ENCODE measurements around the gene DUSP19.
A peak's percentile ranks its signal among the peaks of the same experiment; 100 is the strongest.

DUSP19 gene

DNA sequence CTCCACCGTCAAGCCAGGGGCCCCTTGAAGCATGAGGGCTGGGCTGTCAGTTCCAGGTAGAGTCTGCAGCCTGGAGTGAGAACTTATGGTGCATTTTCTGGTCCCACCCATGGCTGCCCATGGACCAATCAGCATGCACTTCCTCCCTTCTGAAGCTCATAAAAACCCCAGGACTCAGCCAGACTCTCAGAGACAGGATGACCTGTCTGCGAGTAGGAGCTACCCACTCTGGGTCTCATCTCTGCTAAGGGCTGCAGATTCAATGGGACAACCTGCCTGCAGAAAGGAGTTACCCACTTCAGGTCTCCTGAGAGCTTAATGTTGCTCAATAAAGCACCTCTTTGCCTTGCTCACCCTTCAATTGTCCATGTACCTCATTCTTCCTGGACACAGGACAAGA is 9.4 kb upstream of the DUSP19 start:
- no CpG with 5 or more reads among the region's 2 CpGs for WGBS, 2 donors (ENCODE audit: extremely low coverage in 2 of 2, insufficient read length in 2 of 2, insufficient replicate concordance in 1 of 2)
- Histone ChIP-seq H3K23ac (ENCODE audit: low read depth, low read length, poor library complexity) (no peak overlapping the region), H2BK12ac (ENCODE audit: low read length) (no peak overlapping the region), H2BK120ac (ENCODE audit: low read depth, low read length) (no peak overlapping the region), H3K9me3 (replicated peaks in 1 of 2; ENCODE audit: control insufficient read depth in 2 of 2, insufficient read depth in 1 of 2, low read depth in 1 of 2, low read length in 2 of 2) (peaks cover 12 to 15% of the 10 kb centered on the region in 2 donors), H2BK15ac (ENCODE audit: low read length) (no peak overlapping the region), H2AK5ac (ENCODE audit: low read depth, low read length) (no peak overlapping the region), H2AFZ (ENCODE audit: low read length) (no peak overlapping the region), H4K91ac (ENCODE audit: low read depth, low read length, poor library complexity) (no peak overlapping the region), H3K4me1 (ENCODE audit: control insufficient read depth in 2 of 2, insufficient read depth in 1 of 2, low read depth in 1 of 2, low read length in 2 of 2) (no peaks in the 10 kb centered on the region), H3K9ac (ENCODE audit: low read depth, low read length, poor library complexity) (no peak overlapping the region), H3K4me3 (ENCODE audit: low read length in 2 of 2) (no peak overlapping the region), H3K36me3 (replicated peaks in 1 of 2; ENCODE audit: control insufficient read depth in 2 of 2, insufficient read depth in 2 of 2, low read length in 2 of 2) (no peaks in the 10 kb centered on the region), H3K27me3 (ENCODE audit: control insufficient read depth in 3 of 3, insufficient read depth in 3 of 3, low read depth in 1 of 3, low read length in 3 of 3) (peaks cover 0 to 4% (median 0%) of the 10 kb centered on the region in 3 experiments), H3K14ac (ENCODE audit: low read length) (no peak overlapping the region), H3K4me2 (ENCODE audit: insufficient read depth, low read length, poor library complexity, severe bottlenecking) (no peak overlapping the region), H3K4ac (ENCODE audit: low read length) (no peak overlapping the region), H3K79me1 (ENCODE audit: low read depth, low read length) (peaks cover 3% of the 10 kb centered on the region), H2BK5ac (ENCODE audit: low read length) (no peak overlapping the region), H4K8ac (ENCODE audit: low read depth, low read length) (no peak overlapping the region), H3K27ac (replicated peaks; ENCODE audit: low read length) (no peak overlapping the region), H3K18ac (ENCODE audit: low read length) (no peak overlapping the region)
- no peak for DNase-seq (ENCODE audit: low spot score)

- peak overlapping the region; percentile 70 for H3K9ac ChIP-seq (ENCODE audit: low read depth, low read length, poor library complexity)
- WGBS, 2 donors (ENCODE audit: extremely low coverage in 2 of 2, insufficient read length in 2 of 2, insufficient replicate concordance in 1 of 2): no CpG with 5 or more reads among the region's 34 CpGs
- H3K4me1 ChIP-seq (ENCODE audit: control insufficient read depth in 2 of 2, insufficient read depth in 1 of 2, low read depth in 1 of 2, low read length in 2 of 2): no peaks in the 10 kb centered on the region
- H3K4me2 ChIP-seq (ENCODE audit: insufficient read depth, low read length, poor library complexity, severe bottlenecking): no peak overlapping the region
- peaks cover 12 to 15% of the 10 kb centered on the region in 2 donors for H3K9me3 ChIP-seq (replicated peaks in 1 of 2; ENCODE audit: control insufficient read depth in 2 of 2, insufficient read depth in 1 of 2, low read depth in 1 of 2, low read length in 2 of 2)
- H3K4me3 ChIP-seq (ENCODE audit: low read length in 2 of 2): no peak overlapping the region
- no peak overlapping the region for H2BK120ac ChIP-seq (ENCODE audit: low read depth, low read length)
- no peak overlapping the region for H3K23ac ChIP-seq (ENCODE audit: low read depth, low read length, poor library complexity)
- H4K8ac ChIP-seq (ENCODE audit: low read depth, low read length): peak overlapping the region; percentile 96
- H3K27me3 ChIP-seq (ENCODE audit: control insufficient read depth in 3 of 3, insufficient read depth in 3 of 3, low read depth in 1 of 3, low read length in 3 of 3): peaks cover 0 to 16% (median 0%) of the 10 kb centered on the region in 3 experiments
- H4K91ac ChIP-seq (ENCODE audit: low read depth, low read length, poor library complexity): peak overlapping the region; percentile 72
- peak overlapping the region; percentile 89 for H3K18ac ChIP-seq (ENCODE audit: low read length)
- DNase-seq (ENCODE audit: low spot score): no peak
- no peak overlapping the region for H2BK12ac ChIP-seq (ENCODE audit: low read length)
- H3K14ac ChIP-seq (ENCODE audit: low read length): no peak overlapping the region
- H2AK5ac ChIP-seq (ENCODE audit: low read depth, low read length): no peak overlapping the region
- H2BK15ac ChIP-seq (ENCODE audit: low read length): peak overlapping the region; percentile 1
- no peak overlapping the region for H3K27ac ChIP-seq (replicated peaks; ENCODE audit: low read length)
- H3K36me3 ChIP-seq (replicated peaks in 1 of 2; ENCODE audit: control insufficient read depth in 2 of 2, insufficient read depth in 2 of 2, low read length in 2 of 2): no peaks in the 10 kb centered on the region
- H3K4ac ChIP-seq (ENCODE audit: low read length): no peak overlapping the region
- H2BK5ac ChIP-seq (ENCODE audit: low read length): no peak overlapping the region
- H2AFZ ChIP-seq (ENCODE audit: low read length): peak overlapping the region; percentile 70
- H3K79me1 ChIP-seq (ENCODE audit: low read depth, low read length): peaks cover 3% of the 10 kb centered on the region
These were observed 7.4 kb upstream of the DUSP19 start for GRCh38 chr2:183070942-183071844.

GRCh38 chr2:183072177-183072576 is 6.4 kb upstream of the DUSP19 start:
- Histone ChIP-seq H3K79me1 (ENCODE audit: low read depth, low read length) (peaks cover 3% of the 10 kb centered on the region), H2BK12ac (ENCODE audit: low read length) (no peak overlapping the region), H3K4ac (ENCODE audit: low read length) (no peak overlapping the region), H2AK5ac (ENCODE audit: low read depth, low read length) (no peak overlapping the region), H3K4me3 (ENCODE audit: low read length in 2 of 2) (no peak overlapping the region), H3K36me3 (replicated peaks in 1 of 2; ENCODE audit: control insufficient read depth in 2 of 2, insufficient read depth in 2 of 2, low read length in 2 of 2) (no peaks in the 10 kb centered on the region), H2BK5ac (ENCODE audit: low read length) (no peak overlapping the region), H3K4me2 (ENCODE audit: insufficient read depth, low read length, poor library complexity, severe bottlenecking) (no peak overlapping the region), H3K9ac (ENCODE audit: low read depth, low read length, poor library complexity) (no peak overlapping the region), H2AFZ (ENCODE audit: low read length) (no peak overlapping the region), H2BK15ac (ENCODE audit: low read length) (no peak overlapping the region), H3K23ac (ENCODE audit: low read depth, low read length, poor library complexity) (no peak overlapping the region), H2BK120ac (ENCODE audit: low read depth, low read length) (no peak overlapping the region), H3K27me3 (ENCODE audit: control insufficient read depth in 3 of 3, insufficient read depth in 3 of 3, low read depth in 1 of 3, low read length in 3 of 3) (peaks cover 0 to 20% (median 0%) of the 10 kb centered on the region in 3 experiments), H3K4me1 (ENCODE audit: control insufficient read depth in 2 of 2, insufficient read depth in 1 of 2, low read depth in 1 of 2, low read length in 2 of 2) (no peaks in the 10 kb centered on the region), H3K14ac (ENCODE audit: low read length) (no peak overlapping the region), H4K8ac (ENCODE audit: low read depth, low read length) (no peak overlapping the region), H3K27ac (replicated peaks; ENCODE audit: low read length) (no peak overlapping the region), H4K91ac (ENCODE audit: low read depth, low read length, poor library complexity) (no peak overlapping the region), H3K18ac (ENCODE audit: low read length) (no peak overlapping the region), H3K9me3 (replicated peaks in 1 of 2; ENCODE audit: control insufficient read depth in 2 of 2, insufficient read depth in 1 of 2, low read depth in 1 of 2, low read length in 2 of 2) (peaks cover 12 to 15% of the 10 kb centered on the region in 2 donors)
- no peak for DNase-seq (ENCODE audit: low spot score)
- no CpG with 5 or more reads among the region's 7 CpGs for WGBS, 2 donors (ENCODE audit: extremely low coverage in 2 of 2, insufficient read length in 2 of 2, insufficient replicate concordance in 1 of 2)

- Histone ChIP-seq H3K9me3 (replicated peaks in 1 of 2; ENCODE audit: control insufficient read depth in 2 of 2, insufficient read depth in 1 of 2, low read depth in 1 of 2, low read length in 2 of 2) (peaks cover 0 to 1% of the 10 kb centered on the region in 2 donors), H4K8ac (ENCODE audit: low read depth, low read length) (no peak overlapping the region), H2BK120ac (ENCODE audit: low read depth, low read length) (no peak overlapping the region), H2BK15ac (ENCODE audit: low read length) (no peak overlapping the region), H2BK12ac (ENCODE audit: low read length) (no peak overlapping the region), H3K27ac (replicated peaks; ENCODE audit: low read length) (no peak overlapping the region), H3K18ac (ENCODE audit: low read length) (no peak overlapping the region), H3K36me3 (replicated peaks in 1 of 2; ENCODE audit: control insufficient read depth in 2 of 2, insufficient read depth in 2 of 2, low read length in 2 of 2) (no peaks in the 10 kb centered on the region), H3K4me3 (ENCODE audit: low read length in 2 of 2) (peak overlapping the region; percentile 51 to 77), H3K4me1 (ENCODE audit: control insufficient read depth in 2 of 2, insufficient read depth in 1 of 2, low read depth in 1 of 2, low read length in 2 of 2) (peaks cover 0 to 4% of the 10 kb centered on the region in 2 donors), H3K4me2 (ENCODE audit: insufficient read depth, low read length, poor library complexity, severe bottlenecking) (peak overlapping the region; percentile 61), H2AK5ac (ENCODE audit: low read depth, low read length) (no peak overlapping the region), H3K23ac (ENCODE audit: low read depth, low read length, poor library complexity) (no peak overlapping the region), H3K79me1 (ENCODE audit: low read depth, low read length) (no peaks in the 10 kb centered on the region), H3K4ac (ENCODE audit: low read length) (no peak overlapping the region), H2AFZ (ENCODE audit: low read length) (peak overlapping the region; percentile 84), H3K27me3 (ENCODE audit: control insufficient read depth in 3 of 3, insufficient read depth in 3 of 3, low read depth in 1 of 3, low read length in 3 of 3) (peaks cover 0 to 25% (median 2%) of the 10 kb centered on the region in 3 experiments), H4K91ac (ENCODE audit: low read depth, low read length, poor library complexity) (no peak overlapping the region), H2BK5ac (ENCODE audit: low read length) (no peak overlapping the region), H3K9ac (ENCODE audit: low read depth, low read length, poor library complexity) (no peak overlapping the region), H3K14ac (ENCODE audit: low read length) (no peak overlapping the region)
- no peak for DNase-seq (ENCODE audit: low spot score)
- WGBS, 2 donors (ENCODE audit: extremely low coverage in 2 of 2, insufficient read length in 2 of 2, insufficient replicate concordance in 1 of 2): no CpG with 5 or more reads among the region's 8 CpGs
These were observed 434 bp upstream of the DUSP19 start for GRCh38 chr2:183078163-183078463.

Measured in neuronal stem cell (in vitro differentiated cells).